Measurements from ENCODE around the gene KIF1A. TPM values are rescaled to one million over a fixed set of nuclear protein-coding genes. Genes with fewer than 3 reads are reported as not detected.

Gene KIF1A
- total and polyA plus RNA-seq, 2 experiments from 2014 or later = 16.1 to 16.5 TPM

GRCh38 chr2:240832921-240833494 is 13.0 kb upstream of the KIF1A start:
- Histone ChIP-seq H3K36me3 (replicated peaks; ENCODE audit: insufficient read depth, low read depth) (no peaks in the 10 kb centered on the region), H3K4me1 (ENCODE audit: insufficient read depth) (peaks cover 4% of the 10 kb centered on the region), H3K27ac (no peak overlapping the region), H4K20me1 (ENCODE audit: insufficient read depth, poor library complexity, severe bottlenecking) (no peaks in the 10 kb centered on the region), H2AFZ (no peak overlapping the region), H3K79me2 (no peaks in the 10 kb centered on the region), H3K4me2 (no peak overlapping the region), H3K9me3 (ENCODE audit: low read depth) (no peaks in the 10 kb centered on the region), H3K9me2 (replicated peaks; ENCODE audit: insufficient read depth) (no peaks in the 10 kb centered on the region), H3K4me3 (no peak overlapping the region), H3K27me3 (peaks cover 39% of the 10 kb centered on the region)
- no peak for TF ChIP-seq CTCF (IDR thresholded peaks at IDR 0.05; ENCODE audit: poor library complexity)
- no peak for DNase-seq (ENCODE audit: low spot score)
- WGBS (ENCODE audit: low lambda C conversion rate, missing lambda C conversion rate) = 85% methylated on average over 13 of the region's 13 CpGs

- Histone ChIP-seq H2AFZ (no peak overlapping the region), H3K27me3 (peaks cover 42% of the 10 kb centered on the region)
- WGBS (ENCODE audit: low lambda C conversion rate, missing lambda C conversion rate) = 10% methylated on average over 47 of the region's 54 CpGs
Measured at GRCh38 chr2:240832205-240832727, 12.2 kb upstream of the KIF1A start.

GRCh38 chr2:240831594-240832204 is 11.7 kb upstream of the KIF1A start:
- no peak overlapping the region for H3K4me3 ChIP-seq
- no peak overlapping the region for H2AFZ ChIP-seq
- no peaks in the 10 kb centered on the region for H3K36me3 ChIP-seq (replicated peaks; ENCODE audit: insufficient read depth, low read depth)
- no peaks in the 10 kb centered on the region for H3K9me2 ChIP-seq (replicated peaks; ENCODE audit: insufficient read depth)
- peak overlapping the region; percentile 75 for H3K4me2 ChIP-seq
- DNase-seq (ENCODE audit: low spot score) = no peak
- H3K27me3 ChIP-seq = peaks cover 45% of the 10 kb centered on the region
- WGBS (ENCODE audit: low lambda C conversion rate, missing lambda C conversion rate) = 24% methylated on average over 27 of the region's 27 CpGs
- H4K20me1 ChIP-seq (ENCODE audit: insufficient read depth, poor library complexity, severe bottlenecking) = no peaks in the 10 kb centered on the region
- no peak overlapping the region for H3K27ac ChIP-seq
- H3K4me1 ChIP-seq (ENCODE audit: insufficient read depth) = peaks cover 4% of the 10 kb centered on the region
- no peak for TF ChIP-seq EZH2phosphoT487 (IDR thresholded peaks at IDR 0.05; ENCODE audit: low read depth, severe bottlenecking, unreplicated experiment)
- peak; percentile 19 for TF ChIP-seq EZH2 (IDR thresholded peaks at IDR 0.05; ENCODE audit: borderline replicate concordance)
- no peaks in the 10 kb centered on the region for H3K79me2 ChIP-seq
- H3K9me3 ChIP-seq (ENCODE audit: low read depth) = no peaks in the 10 kb centered on the region

More at GRCh38 chr2:240832205-240832727, 12.2 kb upstream of the KIF1A start:
- TF ChIP-seq EZH2 (IDR thresholded peaks at IDR 0.05; ENCODE audit: borderline replicate concordance) = no peak
- no peak for TF ChIP-seq CTCF (IDR thresholded peaks at IDR 0.05; ENCODE audit: poor library complexity)
- TF ChIP-seq EZH2phosphoT487 (IDR thresholded peaks at IDR 0.05; ENCODE audit: low read depth, severe bottlenecking, unreplicated experiment) = no peak
- Histone ChIP-seq H3K9me3 (ENCODE audit: low read depth) (no peaks in the 10 kb centered on the region), H3K4me2 (peak overlapping the region; percentile 75), H3K27ac (no peak overlapping the region), H3K4me1 (ENCODE audit: insufficient read depth) (peaks cover 4% of the 10 kb centered on the region), H3K36me3 (replicated peaks; ENCODE audit: insufficient read depth, low read depth) (no peaks in the 10 kb centered on the region), H3K4me3 (no peak overlapping the region), H4K20me1 (ENCODE audit: insufficient read depth, poor library complexity, severe bottlenecking) (no peaks in the 10 kb centered on the region), H3K79me2 (no peaks in the 10 kb centered on the region), H3K9me2 (replicated peaks; ENCODE audit: insufficient read depth) (no peaks in the 10 kb centered on the region)
- DNase-seq (ENCODE audit: low spot score) = peak; percentile 94

- no peaks in the 10 kb centered on the region for H3K9me2 ChIP-seq (replicated peaks; ENCODE audit: insufficient read depth)
- H4K20me1 ChIP-seq (ENCODE audit: insufficient read depth, poor library complexity, severe bottlenecking) = no peaks in the 10 kb centered on the region
- H3K36me3 ChIP-seq (replicated peaks; ENCODE audit: insufficient read depth, low read depth) = no peaks in the 10 kb centered on the region
- no peak overlapping the region for H3K4me3 ChIP-seq
- no peaks in the 10 kb centered on the region for H3K79me2 ChIP-seq
- no peaks in the 10 kb centered on the region for H3K9me3 ChIP-seq (ENCODE audit: low read depth)
- DNase-seq (ENCODE audit: low spot score) = no peak
- no peak overlapping the region for H3K27ac ChIP-seq
- no peak overlapping the region for H2AFZ ChIP-seq
- peaks cover 86% of the 10 kb centered on the region for H3K27me3 ChIP-seq
- no peaks in the 10 kb centered on the region for H3K4me1 ChIP-seq (ENCODE audit: insufficient read depth)
- H3K4me2 ChIP-seq = no peak overlapping the region
- 81% methylated on average over 4 of the region's 4 CpGs for WGBS (ENCODE audit: low lambda C conversion rate, missing lambda C conversion rate)
- no peak for TF ChIP-seq EZH2phosphoT487 (IDR thresholded peaks at IDR 0.05; ENCODE audit: low read depth, severe bottlenecking, unreplicated experiment)
- no peak for TF ChIP-seq CTCF (IDR thresholded peaks at IDR 0.05; ENCODE audit: poor library complexity)
- TF ChIP-seq EZH2 (IDR thresholded peaks at IDR 0.05; ENCODE audit: borderline replicate concordance) = no peak
Measured at GRCh38 chr2:240825476-240825875, 5.5 kb upstream of the KIF1A start.

All from hepatocyte (in vitro differentiated cells).